ENCODE results near the gene SLC44A1. TPM values are rescaled to one million over a fixed set of nuclear protein-coding genes. Genes with fewer than 3 reads are reported as not detected.

The SLC44A1 gene
- total RNA-seq, 2 donors from 2014 or later: 10.7 to 19.5 TPM

- Histone ChIP-seq H3K27ac (no peak overlapping the region), H3K9me3 (peaks cover 6 to 15% of the 10 kb centered on the region in 2 donors), H3K27me3 (no peaks in the 10 kb centered on the region), H3K4me3 (no peak overlapping the region), H3K36me3 (no peaks in the 10 kb centered on the region), H3K4me1 (no peaks in the 10 kb centered on the region)
- DNase-seq (ENCODE audit: low spot score): no peak
- TF ChIP-seq, protein P1, sequence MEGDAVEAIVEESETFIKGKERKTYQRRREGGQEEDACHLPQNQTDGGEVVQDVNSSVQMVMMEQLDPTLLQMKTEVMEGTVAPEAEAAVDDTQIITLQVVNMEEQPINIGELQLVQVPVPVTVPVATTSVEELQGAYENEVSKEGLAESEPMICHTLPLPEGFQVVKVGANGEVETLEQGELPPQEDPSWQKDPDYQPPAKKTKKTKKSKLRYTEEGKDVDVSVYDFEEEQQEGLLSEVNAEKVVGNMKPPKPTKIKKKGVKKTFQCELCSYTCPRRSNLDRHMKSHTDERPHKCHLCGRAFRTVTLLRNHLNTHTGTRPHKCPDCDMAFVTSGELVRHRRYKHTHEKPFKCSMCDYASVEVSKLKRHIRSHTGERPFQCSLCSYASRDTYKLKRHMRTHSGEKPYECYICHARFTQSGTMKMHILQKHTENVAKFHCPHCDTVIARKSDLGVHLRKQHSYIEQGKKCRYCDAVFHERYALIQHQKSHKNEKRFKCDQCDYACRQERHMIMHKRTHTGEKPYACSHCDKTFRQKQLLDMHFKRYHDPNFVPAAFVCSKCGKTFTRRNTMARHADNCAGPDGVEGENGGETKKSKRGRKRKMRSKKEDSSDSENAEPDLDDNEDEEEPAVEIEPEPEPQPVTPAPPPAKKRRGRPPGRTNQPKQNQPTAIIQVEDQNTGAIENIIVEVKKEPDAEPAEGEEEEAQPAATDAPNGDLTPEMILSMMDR (IDR thresholded peaks at IDR 0.05): no peak
Observed at GRCh38 chr9:105219291-105219805, 25.1 kb upstream of the SLC44A1 start.

DNA sequence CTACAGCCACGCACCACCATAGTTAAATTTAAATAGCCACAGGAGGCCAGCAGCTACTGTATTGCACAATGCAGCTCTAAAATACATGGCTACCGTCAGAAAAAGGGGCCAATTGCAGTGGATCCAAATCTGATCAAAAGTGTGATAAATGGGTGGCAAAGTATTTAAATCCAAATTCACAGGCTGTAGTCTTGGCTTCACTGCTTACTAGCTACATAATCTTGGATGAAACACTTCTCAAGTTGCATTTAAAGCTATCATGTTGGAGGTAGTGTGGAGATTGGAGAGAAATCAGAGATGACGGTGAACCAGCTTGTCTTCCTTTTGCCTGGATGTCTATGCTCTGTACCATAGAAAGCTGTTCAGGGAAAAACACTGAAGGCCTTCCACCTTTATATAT lies 24.0 kb upstream of the SLC44A1 start:
- no peak overlapping the region for H3K27ac ChIP-seq
- TF ChIP-seq, protein P1 (IDR thresholded peaks at IDR 0.05): no peak
- no peaks in the 10 kb centered on the region for H3K36me3 ChIP-seq
- H3K27me3 ChIP-seq: no peaks in the 10 kb centered on the region
- H3K4me1 ChIP-seq: no peaks in the 10 kb centered on the region
- H3K9me3 ChIP-seq: peaks cover 6 to 23% of the 10 kb centered on the region in 2 donors
- no peak for DNase-seq (ENCODE audit: low spot score)
- H3K4me3 ChIP-seq: no peak overlapping the region

- Histone ChIP-seq H3K27ac (no peak overlapping the region), H3K9me3 (peaks cover 6 to 23% of the 10 kb centered on the region in 2 donors), H3K4me1 (no peaks in the 10 kb centered on the region), H3K36me3 (no peaks in the 10 kb centered on the region), H3K27me3 (no peaks in the 10 kb centered on the region), H3K4me3 (no peak overlapping the region)
- DNase-seq (ENCODE audit: low spot score): no peak
- TF ChIP-seq, protein P1 (IDR thresholded peaks at IDR 0.05): no peak
Observed at GRCh38 chr9:105223544-105224140, 20.8 kb upstream of the SLC44A1 start.

DNA sequence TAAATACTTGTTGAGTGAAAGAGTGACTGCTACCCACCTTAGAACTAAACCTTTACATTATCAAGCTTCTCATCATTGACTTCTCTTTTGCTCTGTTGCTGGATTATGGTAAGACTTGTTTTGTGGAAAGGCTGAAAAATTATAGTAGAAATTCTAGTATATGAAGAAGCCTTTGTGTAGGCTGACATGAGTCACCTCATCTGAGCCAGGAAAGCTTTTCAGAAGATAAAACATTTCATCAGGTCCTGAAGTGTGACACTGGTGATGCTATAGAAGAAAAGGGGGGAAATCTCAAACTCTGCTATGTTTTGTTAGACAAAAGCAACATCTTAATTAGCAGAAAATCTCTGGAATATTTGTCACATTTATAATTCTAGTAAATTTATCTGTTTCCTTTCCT lies 18.4 kb upstream of the SLC44A1 start:
- no peaks in the 10 kb centered on the region for H3K36me3 ChIP-seq
- no peak overlapping the region for H3K4me3 ChIP-seq
- TF ChIP-seq, protein P1 (IDR thresholded peaks at IDR 0.05): no peak
- no peak for DNase-seq (ENCODE audit: low spot score)
- H3K27ac ChIP-seq: no peak overlapping the region
- no peaks in the 10 kb centered on the region for H3K4me1 ChIP-seq
- H3K27me3 ChIP-seq: no peaks in the 10 kb centered on the region
- H3K9me3 ChIP-seq: peaks cover 6 to 23% of the 10 kb centered on the region in 2 donors

GRCh38 chr9:105232207-105232606 lies 12.2 kb upstream of the SLC44A1 start:
- H3K27ac ChIP-seq: no peak overlapping the region
- no peak overlapping the region for H3K4me3 ChIP-seq
- TF ChIP-seq, protein P1 (IDR thresholded peaks at IDR 0.05): no peak
- no peaks in the 10 kb centered on the region for H3K27me3 ChIP-seq
- no peaks in the 10 kb centered on the region for H3K9me3 ChIP-seq
- DNase-seq (ENCODE audit: low spot score): no peak
- H3K36me3 ChIP-seq: no peaks in the 10 kb centered on the region
- no peaks in the 10 kb centered on the region for H3K4me1 ChIP-seq

GRCh38 chr9:105233873-105234272 lies 10.6 kb upstream of the SLC44A1 start:
- TF ChIP-seq, protein P1 (IDR thresholded peaks at IDR 0.05): no peak
- H3K27ac ChIP-seq: no peak overlapping the region
- DNase-seq (ENCODE audit: low spot score): no peak
- no peak overlapping the region for H3K4me3 ChIP-seq
- no peaks in the 10 kb centered on the region for H3K9me3 ChIP-seq
- no peaks in the 10 kb centered on the region for H3K27me3 ChIP-seq
- no peaks in the 10 kb centered on the region for H3K36me3 ChIP-seq
- H3K4me1 ChIP-seq: no peaks in the 10 kb centered on the region
